GM21390 (cell line): ENCODE results near the gene PHLDA2.

Source experiments
- ATAC-seq: cut with Tn5 transposase; IDR thresholded peaks from one replicate; pipeline ENCODE4 v1.9.1; 2021; ENCODE audit not compliant: unreplicated experiment

The PHLDA2 gene, protein sequence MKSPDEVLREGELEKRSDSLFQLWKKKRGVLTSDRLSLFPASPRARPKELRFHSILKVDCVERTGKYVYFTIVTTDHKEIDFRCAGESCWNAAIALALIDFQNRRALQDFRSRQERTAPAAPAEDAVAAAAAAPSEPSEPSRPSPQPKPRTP

GRCh38 chr11:2928605-2929530 lies at the start of gene PHLDA2:
TSS of gene PHLDA2 (minus strand) at chr11:2929420. CDS start at chr11:2929364, 56 bp downstream.
- ATAC-seq = no peak

- ATAC-seq = no peak
Measured at GRCh38 chr11:2977113-2977512, 47.9 kb upstream of the PHLDA2 start.

- no peak for ATAC-seq
Measured at GRCh38 chr11:2976294-2977063, 47.3 kb upstream of the PHLDA2 start.

GRCh38 chr11:2975594-2975993 lies 46.4 kb upstream of the PHLDA2 start:
- no peak for ATAC-seq

DNA sequence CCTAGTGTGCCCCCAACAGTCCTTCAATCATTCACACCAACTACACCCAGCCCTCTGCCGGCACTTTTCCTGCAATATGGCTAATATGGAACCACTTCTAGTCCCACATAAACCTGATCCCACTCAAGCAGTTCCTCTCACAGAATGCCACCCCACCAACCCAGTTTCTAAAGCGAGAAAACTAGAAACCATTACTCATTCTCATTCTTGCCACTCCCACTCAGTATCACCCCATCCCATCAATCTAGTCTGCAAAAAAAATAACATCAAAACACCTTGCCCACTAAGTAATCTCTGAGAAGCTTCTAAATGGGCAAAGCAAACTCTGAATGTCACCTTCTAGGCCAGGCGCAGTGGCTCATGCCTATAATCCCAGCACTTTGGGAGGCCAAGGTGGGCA lies 45.1 kb upstream of the PHLDA2 start:
- ATAC-seq = no peak

DNA sequence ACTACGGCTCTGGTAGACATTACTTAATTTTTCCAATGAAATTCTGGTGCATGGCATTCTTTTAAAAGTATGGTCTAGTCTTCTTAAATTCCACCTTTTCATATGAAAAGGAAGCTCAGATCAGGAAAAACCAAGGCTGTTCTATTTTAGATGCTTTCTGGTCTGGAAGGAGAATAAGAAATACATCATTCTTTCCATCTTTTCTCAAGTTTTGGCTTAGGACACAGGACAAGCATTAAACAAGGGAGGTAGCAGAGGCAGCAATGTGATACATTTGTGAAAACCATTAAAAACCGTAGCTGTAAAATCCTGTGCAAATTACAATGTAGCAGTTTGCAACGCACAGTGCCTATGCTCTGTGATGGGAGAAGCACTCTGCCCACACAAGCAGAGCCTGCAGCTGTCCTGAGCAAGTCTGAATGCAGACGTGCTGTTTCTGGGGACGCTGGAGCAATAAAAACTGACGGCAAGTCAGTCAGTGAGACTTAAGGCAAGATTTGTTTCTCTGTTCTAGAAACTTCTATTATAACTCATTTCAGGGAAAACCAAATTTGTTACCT lies 39.2 kb upstream of the PHLDA2 start:
- ATAC-seq = no peak

DNA sequence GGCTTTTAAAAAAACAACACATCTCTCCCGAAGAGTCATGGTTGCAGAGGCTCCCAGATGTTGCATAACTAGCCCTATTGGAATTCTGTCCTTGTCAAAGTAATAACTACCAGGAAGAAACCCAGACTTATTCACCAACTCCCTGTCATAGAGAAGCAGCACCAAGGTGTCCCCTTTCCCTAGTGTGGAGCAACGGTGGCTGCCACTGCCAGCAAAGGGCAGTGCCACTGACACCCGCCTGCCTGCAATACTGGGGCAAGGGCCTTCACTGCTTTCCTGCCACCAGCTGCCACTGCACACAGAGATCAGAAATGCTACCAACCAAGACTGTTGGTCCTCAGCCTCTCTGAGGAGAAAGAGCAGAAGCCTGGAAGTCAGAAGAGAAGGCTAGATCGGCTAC lies 35.6 kb upstream of the PHLDA2 start:
- ATAC-seq = no peak

DNA sequence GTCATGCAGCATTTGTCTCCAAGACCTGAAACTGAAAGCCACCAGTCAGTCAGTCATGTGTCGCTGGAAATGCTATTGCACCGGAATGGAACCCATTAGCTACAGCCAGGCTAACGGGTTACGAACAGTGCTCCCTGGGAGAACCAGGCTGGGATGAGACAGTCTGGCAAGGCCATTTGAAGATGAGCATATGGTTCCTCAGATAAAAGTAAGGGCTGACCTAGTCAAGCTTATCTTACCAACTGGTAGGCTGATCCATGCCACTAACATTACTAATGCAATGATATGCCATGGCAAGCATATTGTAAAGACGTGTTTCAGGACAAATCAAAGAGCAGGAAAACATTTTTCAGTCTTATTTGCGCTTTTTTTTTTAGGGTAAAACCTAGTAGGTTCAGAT lies 34.5 kb upstream of the PHLDA2 start:
- ATAC-seq = no peak

DNA sequence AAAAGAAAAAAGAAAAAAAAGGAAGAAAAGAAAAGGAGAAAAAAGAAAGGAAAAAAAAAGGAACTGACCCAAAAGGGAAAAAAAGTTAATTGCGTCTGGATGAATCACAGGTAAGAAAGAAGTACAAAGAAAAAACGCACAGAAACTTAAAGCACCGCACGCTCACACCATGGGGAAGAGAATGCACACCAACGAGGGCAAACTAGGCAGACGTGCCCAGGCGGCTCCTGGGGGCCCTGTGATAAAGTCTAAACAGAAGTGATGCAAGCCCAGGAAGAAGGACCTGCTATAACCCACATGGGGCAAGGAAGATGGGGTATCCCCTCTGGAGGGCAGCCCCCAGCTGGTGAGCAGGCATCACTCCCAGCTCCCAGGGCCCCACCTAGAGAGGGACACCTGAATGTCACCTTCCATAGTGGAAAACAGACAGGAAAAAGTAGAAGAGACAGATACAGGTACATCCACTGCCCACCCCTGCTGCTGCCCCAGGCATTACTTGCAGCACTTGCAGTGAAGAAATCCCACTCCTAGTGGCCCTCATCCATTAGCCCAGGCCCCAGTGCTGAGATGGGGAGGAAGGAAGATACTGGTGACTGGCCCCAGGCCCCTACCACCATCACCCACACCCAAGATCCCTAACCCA lies 34.0 kb upstream of the PHLDA2 start:
- no peak for ATAC-seq

DNA sequence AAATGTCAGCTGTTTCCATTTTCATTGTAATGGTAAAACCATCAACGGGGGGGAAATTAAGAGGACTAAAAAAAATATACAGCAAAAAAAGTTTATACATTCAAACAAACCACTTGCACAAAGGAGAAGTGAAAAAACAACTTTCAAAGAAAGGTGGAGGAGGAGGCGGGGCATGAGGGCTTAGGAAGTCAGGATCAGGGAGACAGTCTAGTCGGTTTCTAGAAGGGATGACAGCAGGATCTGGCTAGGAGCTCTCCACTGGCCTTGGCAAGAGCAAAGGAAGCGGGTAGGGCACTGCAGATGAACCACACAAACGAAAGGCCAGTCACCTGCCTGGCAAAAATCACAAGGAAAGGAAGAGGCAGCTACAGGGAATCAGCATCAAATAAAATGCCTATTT lies 31.9 kb upstream of the PHLDA2 start:
- no peak for ATAC-seq

GRCh38 chr11:2960139-2960538 lies 30.9 kb upstream of the PHLDA2 start:
- ATAC-seq = no peak

DNA sequence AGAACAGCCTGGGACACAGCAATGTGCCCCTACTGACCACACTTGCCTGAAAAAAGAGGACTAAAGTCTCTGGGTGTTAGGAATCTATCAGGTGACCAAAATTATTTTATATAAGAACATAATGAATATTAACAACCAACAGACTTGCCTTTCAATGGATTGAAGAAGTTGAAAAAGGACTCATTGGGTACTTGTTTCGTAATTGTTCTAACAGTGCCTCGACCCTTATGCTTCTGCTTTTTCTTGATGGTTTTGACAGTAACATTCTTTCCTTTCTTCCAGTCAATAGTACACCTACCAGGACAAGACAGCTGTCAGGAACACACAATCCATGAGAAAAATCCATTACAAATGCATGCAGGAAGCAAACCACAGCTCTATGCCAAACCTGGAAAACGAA lies 29.0 kb upstream of the PHLDA2 start:
- no peak for ATAC-seq

GRCh38 chr11:2955906-2956476 lies 26.8 kb upstream of the PHLDA2 start:
- no peak for ATAC-seq

DNA sequence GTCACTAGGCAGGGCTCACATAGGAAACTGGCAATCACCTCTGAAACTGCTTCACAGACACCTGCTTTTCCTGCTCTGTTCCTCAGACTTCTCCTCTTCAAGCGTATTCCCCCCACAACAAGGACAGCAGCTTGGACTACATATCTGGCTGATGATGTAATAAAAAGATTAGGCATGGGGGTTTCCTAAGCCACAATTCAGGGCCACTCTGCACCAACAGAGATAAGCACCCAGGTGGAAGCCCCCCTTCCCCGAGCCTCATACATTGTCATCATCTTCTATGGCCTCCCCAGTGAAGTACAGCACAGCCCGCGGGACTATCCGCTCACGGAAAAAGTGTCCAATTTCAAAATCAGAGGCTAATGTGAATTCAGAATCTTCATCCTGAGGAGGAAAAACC lies 25.0 kb upstream of the PHLDA2 start:
- no peak for ATAC-seq

- ATAC-seq = no peak
Measured at GRCh38 chr11:2952290-2952689, 23.1 kb upstream of the PHLDA2 start.

- no peak for ATAC-seq
Measured at GRCh38 chr11:2951231-2952110, 22.3 kb upstream of the PHLDA2 start.

- no peak for ATAC-seq
Measured at GRCh38 chr11:2950825-2951224, 21.6 kb upstream of the PHLDA2 start.

- no peak for ATAC-seq
Measured at GRCh38 chr11:2949920-2950319, 20.7 kb upstream of the PHLDA2 start.

DNA sequence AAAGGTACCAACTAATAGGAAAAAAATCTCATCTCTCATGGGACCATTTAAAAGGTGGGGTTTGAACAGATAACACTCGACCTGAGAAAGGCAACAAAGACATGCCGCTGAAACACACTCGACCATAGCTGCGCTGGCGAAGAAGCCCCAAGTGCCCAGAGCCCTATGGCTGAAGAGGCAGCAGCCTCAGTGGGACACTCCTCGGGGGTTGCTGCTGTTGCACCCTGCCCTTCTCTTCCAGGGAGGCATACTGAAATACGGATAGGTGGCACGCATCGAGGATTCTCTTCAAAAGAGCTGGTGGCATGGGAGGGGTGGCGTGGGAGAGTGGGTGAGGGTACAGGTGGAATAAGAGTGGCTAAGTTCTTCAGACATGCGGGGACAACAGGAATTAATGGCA lies 18.5 kb upstream of the PHLDA2 start:
- ATAC-seq = no peak
